Measurements from ENCODE around the gene FAM9C.

DNA sequence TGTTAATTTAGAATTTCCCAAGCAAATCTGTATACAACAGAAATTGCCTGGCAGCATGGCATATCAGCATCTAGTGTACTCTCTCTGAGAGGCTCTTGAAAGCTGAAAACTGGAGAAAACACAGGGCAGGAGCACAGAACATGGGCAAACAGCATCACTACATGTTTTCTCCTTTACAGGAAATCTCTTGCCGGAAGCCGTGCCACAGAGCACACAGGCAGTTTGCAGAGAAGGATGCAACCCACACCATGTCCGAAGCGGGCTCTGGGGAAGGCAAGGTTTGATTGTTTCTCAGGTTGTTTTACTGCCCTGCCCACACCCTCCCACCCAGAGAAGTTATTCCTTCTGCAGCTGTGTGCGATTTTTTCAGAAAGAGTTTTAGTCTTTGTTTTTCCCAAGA is 41.1 kb upstream of the FAM9C start:
- TF ChIP-seq, protein P1, sequence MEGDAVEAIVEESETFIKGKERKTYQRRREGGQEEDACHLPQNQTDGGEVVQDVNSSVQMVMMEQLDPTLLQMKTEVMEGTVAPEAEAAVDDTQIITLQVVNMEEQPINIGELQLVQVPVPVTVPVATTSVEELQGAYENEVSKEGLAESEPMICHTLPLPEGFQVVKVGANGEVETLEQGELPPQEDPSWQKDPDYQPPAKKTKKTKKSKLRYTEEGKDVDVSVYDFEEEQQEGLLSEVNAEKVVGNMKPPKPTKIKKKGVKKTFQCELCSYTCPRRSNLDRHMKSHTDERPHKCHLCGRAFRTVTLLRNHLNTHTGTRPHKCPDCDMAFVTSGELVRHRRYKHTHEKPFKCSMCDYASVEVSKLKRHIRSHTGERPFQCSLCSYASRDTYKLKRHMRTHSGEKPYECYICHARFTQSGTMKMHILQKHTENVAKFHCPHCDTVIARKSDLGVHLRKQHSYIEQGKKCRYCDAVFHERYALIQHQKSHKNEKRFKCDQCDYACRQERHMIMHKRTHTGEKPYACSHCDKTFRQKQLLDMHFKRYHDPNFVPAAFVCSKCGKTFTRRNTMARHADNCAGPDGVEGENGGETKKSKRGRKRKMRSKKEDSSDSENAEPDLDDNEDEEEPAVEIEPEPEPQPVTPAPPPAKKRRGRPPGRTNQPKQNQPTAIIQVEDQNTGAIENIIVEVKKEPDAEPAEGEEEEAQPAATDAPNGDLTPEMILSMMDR (IDR thresholded peaks at IDR 0.05), result no peak
- no peak for TF ChIP-seq POLR2A (IDR thresholded peaks at IDR 0.05)

All from body of pancreas (tissue), 4 donors.